IPS-15b (cell line): ENCODE data around the gene PLEKHH2.

ENCODE experiments used
- H3K27me3 ChIP-seq: one replicate; pipeline ENCODE4 v1.6.1; 2013; ENCODE audit warnings: low read length; ENCODE audit not compliant: control insufficient read depth, insufficient read depth
- H3K36me3 ChIP-seq: one replicate; pipeline ENCODE4 v1.6.1; 2013; ENCODE audit warnings: low read length; ENCODE audit not compliant: control insufficient read depth, insufficient read depth
- H3K4me1 ChIP-seq: one replicate; pipeline ENCODE4 v1.6.1; 2013; ENCODE audit warnings: mild to moderate bottlenecking, low read length; ENCODE audit not compliant: control insufficient read depth, insufficient read depth
- H3K4me3 ChIP-seq: one replicate; pipeline ENCODE4 v1.5.1; 2013; ENCODE audit warnings: low read depth, low read length
- H3K9ac ChIP-seq: one replicate; pipeline ENCODE4 v1.6.1; 2013; ENCODE audit warnings: low read depth, mild to moderate bottlenecking, low read length
- H3K9me3 ChIP-seq: one replicate; pipeline ENCODE4 v1.6.1; 2013; ENCODE audit warnings: mild to moderate bottlenecking, low read length; ENCODE audit not compliant: control insufficient read depth, insufficient read depth

Gene PLEKHH2

DNA sequence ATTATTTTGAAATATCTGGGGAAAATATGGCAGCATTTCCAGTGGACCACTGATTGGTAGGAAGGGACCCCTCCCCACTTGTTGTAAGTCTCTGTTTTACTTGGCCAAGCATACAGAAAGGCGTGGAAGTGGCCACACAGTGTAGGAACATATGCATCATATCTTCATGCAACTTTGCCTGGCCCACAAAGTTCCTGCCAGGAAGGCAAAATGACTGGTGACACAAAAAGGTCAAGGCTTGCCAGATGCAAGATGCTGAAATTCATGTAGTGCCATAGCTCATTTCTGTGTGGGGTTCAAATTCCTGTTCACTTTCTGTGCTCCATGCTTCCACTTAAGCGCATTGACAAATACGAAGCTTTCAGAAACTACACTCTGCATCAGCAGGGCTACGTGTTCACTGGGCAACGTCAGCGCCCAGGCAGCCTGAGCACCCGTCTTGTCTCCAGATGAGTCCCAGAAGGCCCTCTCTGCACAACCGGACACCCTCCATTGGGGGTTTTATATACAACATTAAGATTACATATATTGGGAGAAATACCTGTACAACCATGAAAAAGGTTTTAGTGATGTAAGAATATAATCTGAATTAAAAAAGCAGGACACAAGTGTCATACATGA is 140.4 kb downstream of the PLEKHH2 start:
- H3K27me3 ChIP-seq, result no peaks in the 10 kb centered on the region
- peaks cover 2% of the 10 kb centered on the region for H3K4me1 ChIP-seq
- H3K4me3 ChIP-seq, result no peak overlapping the region
- no peaks in the 10 kb centered on the region for H3K36me3 ChIP-seq
- no peak overlapping the region for H3K9ac ChIP-seq
- no peaks in the 10 kb centered on the region for H3K9me3 ChIP-seq

DNA sequence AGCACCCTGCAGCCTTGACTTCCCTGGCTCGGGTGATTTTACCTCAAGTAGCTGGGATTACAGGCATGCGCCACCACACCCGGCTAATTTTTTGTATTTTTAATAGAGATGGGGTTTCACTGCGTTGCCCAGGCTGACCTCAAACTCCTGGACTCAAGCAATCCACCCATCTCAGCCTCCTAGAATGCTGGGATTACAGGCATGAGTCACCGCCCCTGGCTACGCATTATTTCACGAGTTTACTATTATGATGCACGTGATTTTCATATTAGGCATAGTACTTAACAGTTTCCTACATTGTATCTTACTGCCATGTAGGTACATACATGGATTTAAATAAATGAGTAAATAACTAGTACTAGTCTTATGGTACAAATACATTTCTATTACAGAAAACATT is 141.2 kb downstream of the PLEKHH2 start:
- Histone ChIP-seq H3K27me3 (no peaks in the 10 kb centered on the region), H3K4me3 (no peak overlapping the region), H3K9me3 (no peaks in the 10 kb centered on the region), H3K4me1 (peaks cover 2% of the 10 kb centered on the region), H3K9ac (no peak overlapping the region), H3K36me3 (no peaks in the 10 kb centered on the region)

DNA sequence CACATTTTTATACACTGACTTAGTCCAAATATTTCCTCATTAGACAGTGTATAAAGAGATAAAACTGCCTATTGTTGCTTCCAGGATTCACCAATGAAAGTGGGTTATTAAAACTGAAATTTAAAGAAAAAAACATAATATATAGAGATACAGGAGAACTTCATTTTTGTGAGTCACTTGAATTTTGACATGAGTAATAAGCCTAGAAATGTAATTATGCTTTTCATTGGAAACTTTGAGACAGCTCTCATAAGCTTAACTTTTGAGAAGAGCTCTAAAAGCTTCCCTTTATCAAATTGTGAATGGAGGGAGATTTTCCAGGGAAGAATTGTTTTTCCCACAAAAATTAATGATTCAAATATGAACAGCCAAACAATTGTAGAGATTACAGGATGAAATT is 150.8 kb downstream of the PLEKHH2 start:
- no peaks in the 10 kb centered on the region for H3K9me3 ChIP-seq
- H3K27me3 ChIP-seq, result no peaks in the 10 kb centered on the region
- H3K36me3 ChIP-seq, result no peaks in the 10 kb centered on the region
- H3K9ac ChIP-seq, result no peak overlapping the region
- no peaks in the 10 kb centered on the region for H3K4me1 ChIP-seq
- no peak overlapping the region for H3K4me3 ChIP-seq

DNA sequence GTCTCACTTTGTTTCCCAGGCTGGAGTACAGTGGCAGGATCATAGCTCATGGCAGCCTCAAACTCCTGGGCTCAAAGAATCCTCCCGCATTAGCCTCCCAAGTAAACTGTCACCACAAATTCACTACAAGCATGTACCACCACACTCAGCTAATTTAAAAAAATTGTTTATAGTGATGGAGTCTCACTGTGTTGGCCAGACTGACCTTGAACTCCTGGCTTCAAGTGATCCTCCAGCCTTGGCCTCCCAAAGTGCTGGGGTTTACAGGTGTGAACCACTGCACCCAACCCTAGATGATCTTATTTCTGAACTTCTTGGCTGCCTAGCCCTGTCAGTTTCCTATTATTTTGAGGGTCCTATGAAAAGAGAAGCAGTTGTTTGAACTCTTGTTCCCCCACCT is 151.6 kb downstream of the PLEKHH2 start:
- no peaks in the 10 kb centered on the region for H3K4me1 ChIP-seq
- no peak overlapping the region for H3K9ac ChIP-seq
- no peaks in the 10 kb centered on the region for H3K27me3 ChIP-seq
- no peaks in the 10 kb centered on the region for H3K36me3 ChIP-seq
- no peak overlapping the region for H3K4me3 ChIP-seq
- H3K9me3 ChIP-seq, result no peaks in the 10 kb centered on the region

DNA sequence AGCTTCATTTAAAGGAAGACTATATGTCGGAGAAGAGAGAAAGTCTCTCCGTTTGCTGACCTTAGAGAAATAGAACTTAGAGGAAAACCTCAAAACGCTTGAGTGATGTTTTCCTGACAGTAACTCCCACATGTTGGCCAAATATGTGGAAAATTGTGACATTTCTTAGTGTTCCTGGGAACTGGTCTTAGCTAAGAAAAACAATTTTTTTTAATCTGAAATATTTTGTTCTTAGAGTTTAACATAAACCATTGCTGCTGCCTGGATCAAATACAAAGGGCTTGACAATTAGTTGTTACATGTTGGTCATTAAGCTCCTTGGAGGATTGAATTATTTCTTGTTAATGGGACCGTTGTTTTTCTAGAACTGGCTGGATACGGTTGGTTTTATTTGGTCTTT is 153.1 kb downstream of the PLEKHH2 start:
- H3K27me3 ChIP-seq, result no peaks in the 10 kb centered on the region
- H3K9ac ChIP-seq, result no peak overlapping the region
- no peaks in the 10 kb centered on the region for H3K9me3 ChIP-seq
- H3K4me1 ChIP-seq, result no peaks in the 10 kb centered on the region
- H3K4me3 ChIP-seq, result no peak overlapping the region
- H3K36me3 ChIP-seq, result no peaks in the 10 kb centered on the region

DNA sequence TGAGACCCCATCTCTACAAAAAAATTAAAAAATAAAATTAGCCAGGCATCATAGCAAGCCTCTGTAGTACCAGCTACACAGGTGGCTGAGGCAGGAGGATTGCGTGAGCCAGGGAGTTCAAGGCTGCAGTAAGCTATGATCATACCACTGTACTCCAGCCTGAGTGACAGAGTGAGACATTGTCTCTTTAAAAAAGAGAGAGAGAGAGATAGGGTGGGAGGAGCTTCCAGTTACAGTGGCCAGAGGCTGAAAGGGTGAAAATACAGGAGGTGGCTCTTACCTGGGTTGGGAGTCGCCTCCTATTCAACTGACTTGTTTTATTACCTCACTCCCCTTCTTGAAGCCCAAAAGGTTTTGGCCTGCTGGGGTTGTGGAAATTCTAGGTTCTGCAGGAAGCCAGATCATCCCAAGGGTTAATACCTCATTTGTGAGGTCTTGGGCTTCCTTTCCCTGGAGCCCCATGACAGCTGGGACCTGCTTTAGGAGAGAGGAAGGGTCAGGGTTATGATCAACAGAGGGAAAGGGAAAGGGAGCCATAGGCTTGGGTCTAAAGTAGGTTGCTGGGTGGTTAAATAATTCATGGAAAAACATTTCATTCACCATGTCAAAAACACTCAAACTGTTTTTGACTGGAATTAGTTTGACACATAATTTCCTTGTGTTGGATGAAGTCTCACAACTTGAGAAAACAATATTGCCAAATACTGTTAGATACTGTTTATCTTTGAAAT is 154.1 kb downstream of the PLEKHH2 start:
- H3K9ac ChIP-seq, result no peak overlapping the region
- H3K4me1 ChIP-seq, result no peaks in the 10 kb centered on the region

DNA sequence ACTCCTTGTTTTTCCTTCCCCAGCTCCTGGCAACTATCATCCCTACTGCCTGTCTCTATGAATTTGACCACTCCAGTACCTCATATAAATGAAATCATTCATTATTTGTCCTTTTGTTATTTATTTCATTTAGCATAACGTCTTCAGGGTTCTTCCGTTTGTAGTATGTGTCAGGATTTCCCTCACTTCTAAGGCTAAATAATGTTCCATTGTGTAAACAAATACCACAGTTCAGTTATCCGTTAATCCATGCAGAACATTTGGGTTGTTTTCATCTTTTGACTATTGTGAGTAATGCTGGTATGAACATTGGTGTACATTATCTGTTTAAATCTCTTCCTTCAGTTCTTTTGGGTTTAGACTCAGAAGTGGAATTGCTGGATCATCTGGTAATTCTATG is 155.6 kb downstream of the PLEKHH2 start:
- no peaks in the 10 kb centered on the region for H3K9me3 ChIP-seq
- H3K4me1 ChIP-seq, result no peaks in the 10 kb centered on the region
- H3K27me3 ChIP-seq, result no peaks in the 10 kb centered on the region
- no peak overlapping the region for H3K4me3 ChIP-seq
- H3K9ac ChIP-seq, result no peak overlapping the region
- H3K36me3 ChIP-seq, result no peaks in the 10 kb centered on the region

More for the DNA sequence above, 154.1 kb downstream of the PLEKHH2 start:
- no peaks in the 10 kb centered on the region for H3K9me3 ChIP-seq
- H3K36me3 ChIP-seq, result no peaks in the 10 kb centered on the region
- no peaks in the 10 kb centered on the region for H3K27me3 ChIP-seq
- H3K4me3 ChIP-seq, result no peak overlapping the region

DNA sequence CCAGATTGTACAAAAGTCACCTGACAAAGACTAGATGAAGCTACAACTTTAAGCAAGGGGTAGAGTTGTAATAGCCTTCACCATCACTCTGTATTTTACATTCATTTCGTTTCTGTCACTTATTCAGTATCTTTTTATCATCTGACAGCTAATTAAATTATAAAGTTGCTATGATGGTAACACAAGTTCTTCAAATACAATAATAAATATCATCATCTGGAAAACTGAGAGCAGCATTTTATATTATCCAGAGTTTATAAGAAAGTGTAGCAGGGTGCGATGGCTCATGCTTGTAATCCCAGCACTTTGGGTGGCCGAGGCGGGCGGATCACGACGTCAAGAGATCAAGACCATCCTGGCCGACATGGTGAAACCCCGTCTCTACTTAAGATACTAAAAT is 157.9 kb downstream of the PLEKHH2 start:
- no peaks in the 10 kb centered on the region for H3K4me1 ChIP-seq
- H3K27me3 ChIP-seq, result no peaks in the 10 kb centered on the region
- no peak overlapping the region for H3K9ac ChIP-seq
- no peak overlapping the region for H3K4me3 ChIP-seq
- H3K36me3 ChIP-seq, result no peaks in the 10 kb centered on the region
- no peaks in the 10 kb centered on the region for H3K9me3 ChIP-seq

DNA sequence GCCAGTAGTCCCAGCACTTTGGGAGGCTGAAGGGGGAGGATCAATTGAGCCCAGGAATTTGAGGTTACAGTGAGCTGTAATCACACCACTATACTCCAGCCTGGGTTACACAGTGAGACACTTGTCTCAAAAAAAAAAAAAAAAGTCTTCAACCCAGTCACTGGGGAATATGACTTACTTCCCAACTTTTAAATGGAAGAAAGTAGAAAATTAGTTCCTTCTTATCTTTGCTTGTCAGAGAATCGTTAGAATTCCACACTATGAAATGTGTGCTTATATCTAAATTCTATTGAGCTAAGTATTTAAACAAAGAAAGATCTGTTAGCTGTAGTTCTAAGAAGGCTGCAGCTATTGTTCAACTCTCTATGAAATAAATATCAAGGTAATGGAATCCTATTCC is 159.1 kb downstream of the PLEKHH2 start:
- no peaks in the 10 kb centered on the region for H3K36me3 ChIP-seq
- no peak overlapping the region for H3K9ac ChIP-seq
- H3K9me3 ChIP-seq, result no peaks in the 10 kb centered on the region
- no peaks in the 10 kb centered on the region for H3K4me1 ChIP-seq
- H3K4me3 ChIP-seq, result no peak overlapping the region
- no peaks in the 10 kb centered on the region for H3K27me3 ChIP-seq

DNA sequence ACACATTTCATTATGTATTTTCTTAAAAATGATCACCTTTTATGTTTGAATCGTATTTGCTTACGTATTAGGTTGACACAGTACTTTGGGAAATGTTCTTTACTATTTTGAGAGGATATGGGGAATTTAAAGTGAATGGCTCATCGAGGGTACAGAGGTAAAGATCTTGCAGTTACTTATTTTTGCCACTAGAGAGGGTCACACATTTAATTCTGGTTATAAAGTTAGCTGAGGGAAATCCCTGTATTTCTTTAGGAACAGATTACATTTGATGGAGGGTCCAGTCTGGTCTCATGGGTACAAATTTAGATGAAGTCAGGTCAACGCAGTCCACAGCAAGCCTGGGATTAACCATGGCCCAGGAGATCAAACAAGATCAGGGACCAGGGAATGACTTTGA is 161.2 kb downstream of the PLEKHH2 start:
- Histone ChIP-seq H3K4me3 (no peak overlapping the region), H3K36me3 (no peaks in the 10 kb centered on the region), H3K9ac (no peak overlapping the region), H3K4me1 (no peaks in the 10 kb centered on the region), H3K27me3 (no peaks in the 10 kb centered on the region), H3K9me3 (no peaks in the 10 kb centered on the region)

DNA sequence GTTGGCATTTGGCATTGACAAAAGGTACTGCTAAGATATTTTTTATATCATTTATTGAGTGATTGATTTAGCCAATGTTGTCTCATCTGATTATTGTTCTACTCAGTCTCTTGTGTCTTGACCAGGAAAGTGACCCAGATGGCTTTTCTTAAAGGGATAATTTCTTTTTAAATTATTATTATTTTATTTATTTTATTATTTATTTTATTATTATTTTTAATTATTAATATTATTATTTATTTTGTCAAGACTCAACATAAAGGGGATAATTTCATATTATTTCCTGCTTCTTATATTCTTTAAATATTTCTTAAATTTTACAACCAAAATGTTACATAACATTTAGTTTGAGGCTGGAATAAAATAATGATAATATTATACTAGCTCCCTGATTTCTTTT is 163.8 kb downstream of the PLEKHH2 start:
- Histone ChIP-seq H3K4me3 (no peak overlapping the region), H3K9ac (no peak overlapping the region), H3K4me1 (no peaks in the 10 kb centered on the region), H3K27me3 (no peaks in the 10 kb centered on the region), H3K9me3 (no peaks in the 10 kb centered on the region), H3K36me3 (no peaks in the 10 kb centered on the region)

DNA sequence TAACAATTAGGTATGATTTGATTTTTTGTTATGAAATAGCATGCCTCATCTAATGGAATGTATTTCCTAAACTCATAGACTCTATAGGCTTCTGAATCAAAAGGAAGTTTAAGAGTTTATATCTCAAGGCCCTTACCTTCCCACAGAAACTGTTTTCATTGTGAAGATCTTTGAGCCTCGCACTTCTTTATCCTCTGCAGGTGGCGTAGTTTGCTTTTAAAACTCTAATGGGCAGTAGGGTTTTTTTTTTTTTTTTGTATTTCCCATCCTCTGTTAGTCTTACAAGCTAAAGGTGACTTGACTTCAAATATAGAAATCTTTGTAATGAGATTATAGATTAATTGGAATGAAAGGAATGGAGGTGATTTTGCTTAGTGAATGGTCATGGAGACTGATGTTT is 165.1 kb downstream of the PLEKHH2 start:
- H3K9me3 ChIP-seq, result no peaks in the 10 kb centered on the region
- H3K4me3 ChIP-seq, result no peak overlapping the region
- H3K9ac ChIP-seq, result no peak overlapping the region
- H3K27me3 ChIP-seq, result no peaks in the 10 kb centered on the region
- H3K36me3 ChIP-seq, result no peaks in the 10 kb centered on the region
- H3K4me1 ChIP-seq, result no peaks in the 10 kb centered on the region
